Hematopoietic multipotent progenitor cell (in vitro differentiated cells): ENCODE data around the gene IFNAR2. TPM values are rescaled to one million over a fixed set of nuclear protein-coding genes. Genes with fewer than 3 reads are reported as not detected.
A peak's percentile ranks its signal among the peaks of the same experiment; 100 is the strongest.

Experiments used
- DNase-seq, 3 donors: peaks; one replicate each; pipeline ENCODE4 v3.0.0-alpha.2; 2011 to 2015; ENCODE audit warnings: low read depth in 2 of 3, low spot score in 2 of 3
- total RNA-seq: library from RNA; depleted of rRNA; stranded (reverse); fragments of >200 nt; gene quantifications from one replicate; pipeline ENCODE4 v1.2.3, GENCODE V29; 2012

Gene IFNAR2
- 9.2 TPM for total RNA-seq

DNA sequence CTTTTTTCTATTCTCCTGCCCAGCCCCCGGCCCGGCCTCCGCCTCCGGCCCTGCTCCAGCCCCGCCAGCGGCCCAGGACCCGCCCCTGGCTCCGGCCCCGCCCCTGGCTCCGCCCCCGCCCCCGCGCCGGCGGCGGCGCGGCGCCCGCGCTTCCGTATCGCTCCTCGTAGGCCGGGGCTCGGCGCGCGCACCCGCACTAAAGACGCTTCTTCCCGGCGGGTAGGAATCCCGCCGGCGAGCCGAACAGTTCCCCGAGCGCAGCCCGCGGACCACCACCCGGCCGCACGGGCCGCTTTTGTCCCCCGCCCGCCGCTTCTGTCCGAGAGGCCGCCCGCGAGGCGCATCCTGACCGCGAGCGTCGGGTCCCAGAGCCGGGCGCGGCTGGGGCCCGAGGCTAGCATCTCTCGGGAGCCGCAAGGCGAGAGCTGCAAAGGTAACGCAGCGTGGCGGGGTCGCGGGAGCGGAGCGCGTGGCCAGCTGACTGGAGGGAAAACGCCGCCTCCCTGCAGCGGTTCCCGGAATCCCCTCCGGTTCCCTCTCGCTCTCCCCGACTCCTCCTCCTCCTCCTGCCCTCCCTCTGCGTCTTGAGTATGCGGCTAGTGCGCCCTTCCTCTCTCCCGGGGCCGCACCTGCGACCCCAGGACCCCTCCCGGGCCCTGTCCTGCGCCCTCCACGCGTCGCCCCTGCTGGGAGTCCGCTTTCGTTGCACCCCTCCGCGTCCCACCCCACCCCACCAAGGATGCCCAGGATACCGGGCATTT lies at the start of gene IFNAR2:
Gene IFNAR2, plus strand, starts transcription at position 155 of the 761 bp plus-strand sequence. CDS start 11,985 bp downstream, outside the sequence.
- peak; percentile 54 to 67 (median 65) for DNase-seq

GRCh38 chr21:33185852-33186251 lies 43.9 kb upstream of the IFNAR2 start:
- DNase-seq, result no peak

DNA sequence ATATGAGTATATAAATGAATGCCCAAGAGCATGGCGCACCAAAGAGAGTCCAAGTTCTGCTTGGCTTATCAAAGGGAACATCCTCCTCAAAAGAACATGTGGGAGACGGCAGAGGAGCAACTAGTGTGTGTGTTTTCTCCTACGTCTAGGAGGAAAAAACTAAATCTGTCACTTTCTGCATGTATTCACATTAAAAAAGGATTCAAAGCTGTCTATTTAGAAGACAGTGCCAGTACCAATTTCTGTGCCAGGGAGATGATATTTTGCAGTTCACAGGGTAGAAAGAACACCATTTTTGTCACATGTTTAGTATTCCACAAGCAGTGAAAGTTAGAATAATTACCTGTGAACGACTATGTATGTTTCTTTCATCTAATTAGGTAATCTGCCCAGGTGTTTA lies 42.5 kb upstream of the IFNAR2 start:
- no peak for DNase-seq

DNA sequence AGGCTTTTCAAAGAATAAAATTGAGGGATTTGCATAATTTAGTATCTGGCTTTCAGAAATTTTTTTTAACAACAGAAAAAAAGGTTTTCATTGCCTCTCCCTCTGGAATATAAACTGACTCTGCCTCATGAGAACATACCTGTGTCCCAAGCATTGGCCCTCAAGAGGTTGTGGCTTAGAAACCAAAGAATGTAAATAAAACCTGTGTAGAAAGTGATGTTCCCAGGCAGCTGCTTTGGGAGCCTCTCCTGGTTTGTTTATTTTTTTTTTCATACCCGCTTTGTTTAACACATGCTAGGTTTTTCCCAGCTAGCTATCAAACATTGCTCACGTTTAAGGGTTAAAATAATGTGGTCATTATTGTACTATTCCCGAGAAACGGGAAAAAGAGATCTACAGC lies 40.5 kb upstream of the IFNAR2 start:
- no peak for DNase-seq

GRCh38 chr21:33189824-33190223 lies 39.9 kb upstream of the IFNAR2 start:
- DNase-seq, result no peak

GRCh38 chr21:33196941-33197374 lies 32.8 kb upstream of the IFNAR2 start:
- DNase-seq, result peak; percentile 52 to 71 (median 56)

GRCh38 chr21:33197496-33197895 lies 32.2 kb upstream of the IFNAR2 start:
- no peak for DNase-seq

DNA sequence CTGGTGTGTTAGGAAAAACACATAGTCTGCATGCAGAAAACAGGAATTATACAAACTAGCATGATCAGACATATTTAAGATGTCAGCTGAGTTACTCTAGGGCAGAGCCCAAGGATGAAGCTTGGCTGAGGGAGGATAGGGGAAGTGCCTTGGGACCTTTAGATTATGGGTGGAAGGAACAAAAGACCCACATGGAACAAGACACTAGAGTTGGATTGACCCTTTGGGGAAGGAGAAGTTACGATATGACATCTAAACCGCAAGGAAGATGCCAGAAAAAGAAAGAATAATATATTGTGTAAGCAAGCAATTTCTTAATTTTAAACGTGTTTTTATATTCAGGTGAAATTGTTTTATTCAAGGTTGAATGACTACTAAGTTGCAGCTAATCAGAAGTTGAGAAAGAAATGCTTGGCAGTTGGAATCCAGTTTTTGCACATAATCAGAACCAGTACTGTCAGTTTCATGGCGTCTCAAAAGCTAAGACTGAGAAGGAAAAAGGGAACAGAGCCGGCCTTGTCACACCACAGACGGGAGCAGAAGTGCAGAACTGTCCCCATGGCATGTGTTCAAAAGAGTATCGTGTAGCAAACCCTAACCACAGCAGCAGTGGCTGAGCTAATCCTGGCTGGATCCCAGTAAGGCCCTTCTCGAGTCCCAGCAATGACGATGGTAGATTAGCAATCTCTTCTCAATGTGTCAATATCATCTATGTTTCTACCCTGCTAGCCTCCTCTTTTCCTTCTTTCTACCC lies 31.2 kb upstream of the IFNAR2 start:
- DNase-seq, result no peak

- no peak for DNase-seq
Measured at GRCh38 chr21:33199100-33199464, 30.7 kb upstream of the IFNAR2 start.

- peak; percentile 67 to 97 (median 88) for DNase-seq
Measured at GRCh38 chr21:33199516-33200217, 30.1 kb upstream of the IFNAR2 start.

DNA sequence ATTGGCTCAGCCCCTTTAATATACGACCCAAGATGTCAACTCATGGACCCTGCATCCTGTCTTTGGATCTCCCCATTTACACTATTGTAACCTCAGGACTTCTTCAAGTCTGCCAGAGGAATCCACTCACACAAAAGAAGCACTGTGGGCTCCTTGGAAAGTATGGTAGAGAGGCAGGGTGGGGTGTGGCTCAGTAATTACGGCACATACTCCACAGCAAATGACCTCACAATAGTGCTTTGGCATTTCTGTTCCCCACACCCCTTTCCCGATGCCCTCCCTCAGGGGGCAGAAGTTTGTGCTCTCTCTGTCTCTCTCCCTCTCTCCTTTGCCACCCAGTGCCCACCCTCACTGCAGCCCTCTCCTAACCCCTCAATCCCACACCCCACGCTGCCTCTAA lies 27.8 kb upstream of the IFNAR2 start:
- no peak for DNase-seq

GRCh38 chr21:33202464-33203363 lies 27.0 kb upstream of the IFNAR2 start:
- no peak for DNase-seq

- DNase-seq, result no peak
Measured at GRCh38 chr21:33203371-33203724, 26.4 kb upstream of the IFNAR2 start.

DNA sequence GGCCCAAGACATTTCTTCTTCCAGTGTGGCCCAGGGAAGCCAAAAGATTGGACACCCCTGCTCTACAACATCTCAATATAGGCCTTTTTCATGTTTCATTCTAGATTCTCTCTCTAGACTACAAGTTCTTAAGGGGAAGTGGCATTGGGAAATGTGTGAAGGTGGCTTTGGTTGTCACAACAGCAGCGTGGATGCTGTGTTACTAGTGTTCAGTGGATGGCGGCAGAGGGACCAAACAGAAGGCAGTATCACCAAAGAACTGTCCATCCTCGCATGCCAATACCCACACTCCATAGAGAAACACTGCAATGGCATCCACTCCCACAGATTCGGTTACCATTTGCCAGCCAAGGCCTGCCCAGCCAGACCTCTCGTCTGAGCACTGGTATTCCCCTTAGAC lies 24.3 kb upstream of the IFNAR2 start:
- peak in 1 of 3 donors; percentile 44 for DNase-seq

DNA sequence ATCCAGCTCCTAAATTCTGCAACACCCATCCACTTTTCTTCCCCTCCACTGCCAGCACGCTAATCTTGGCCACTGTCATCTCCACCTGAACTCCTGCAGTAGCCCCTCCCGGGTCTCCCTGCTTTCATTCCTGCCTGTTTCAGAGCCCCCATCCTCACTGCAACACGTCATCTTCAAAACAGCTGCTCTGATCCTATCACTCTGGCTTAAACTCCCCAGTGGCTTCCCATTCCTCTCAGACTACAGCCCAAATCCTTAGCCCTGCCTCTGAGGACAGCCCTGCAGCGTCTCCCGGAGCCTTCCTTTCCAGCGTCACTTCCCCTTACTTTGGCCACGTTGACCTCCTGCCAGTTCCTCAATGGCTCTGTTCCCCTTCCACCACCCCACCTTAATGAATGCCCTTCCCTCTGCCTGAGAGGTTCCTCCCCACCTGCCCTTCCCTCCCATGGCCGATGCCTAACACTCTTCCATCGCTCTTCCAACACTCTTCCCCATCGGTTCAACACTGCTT lies 22.9 kb upstream of the IFNAR2 start:
- DNase-seq, result no peak

- no peak for DNase-seq
Measured at GRCh38 chr21:33207449-33208149, 22.1 kb upstream of the IFNAR2 start.

GRCh38 chr21:33208534-33208933 lies 21.2 kb upstream of the IFNAR2 start:
- peak in 1 of 3 donors; percentile 49 for DNase-seq

DNA sequence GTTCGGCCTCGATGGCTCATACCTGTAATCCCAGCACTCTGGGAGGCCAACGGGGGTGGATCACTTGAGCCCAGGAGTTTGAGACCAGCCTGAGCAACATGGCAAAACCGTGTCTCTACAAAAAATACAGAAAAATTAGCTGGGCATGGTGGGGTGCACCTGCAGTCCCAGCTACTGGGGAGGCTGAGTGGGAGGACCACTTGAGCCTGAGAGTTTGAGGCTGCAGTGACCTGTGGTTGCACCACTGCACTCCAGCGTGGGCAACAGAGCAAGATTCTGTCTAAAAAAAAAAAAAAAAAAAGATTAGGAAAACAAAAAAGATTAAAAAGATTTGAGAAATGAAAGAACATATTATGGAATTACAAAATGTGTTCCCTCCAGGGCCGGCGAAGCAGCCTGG lies 18.4 kb upstream of the IFNAR2 start:
- no peak for DNase-seq

GRCh38 chr21:33211732-33212131 lies 18.0 kb upstream of the IFNAR2 start:
- DNase-seq, result no peak
